ENCODE data around the gene PM20D2. TPM values are rescaled to one million over a fixed set of nuclear protein-coding genes. Genes with fewer than 3 reads are reported as not detected.

The PM20D2 gene
- total RNA-seq, 1 experiment from 2014 or later: 26.8 TPM

- no peaks in the 10 kb centered on the region for H3K27me3 Mint-ChIP-seq (ENCODE audit: insufficient read depth, unreplicated experiment)
- H3K4me1 ChIP-seq: no peaks in the 10 kb centered on the region
- no peak overlapping the region for H3K27ac Mint-ChIP-seq (ENCODE audit: unreplicated experiment)
- no peaks in the 10 kb centered on the region for H3K9me3 ChIP-seq
- no peak overlapping the region for H3K4me3 ChIP-seq (ENCODE audit: low read depth, low read length)
- H3K36me3 Mint-ChIP-seq (ENCODE audit: insufficient read depth, unreplicated experiment): peaks cover 29% of the 10 kb centered on the region
- intact Hi-C loops (cut with micrococcal nuclease; ENCODE audit: unreplicated experiment): loop anchor here (1.0 kb wide), 1 partner anchor 81 kb away; no protein-coding TSS in a partner anchor
- no peak overlapping the region for H3K4me3 Mint-ChIP-seq (ENCODE audit: unreplicated experiment)
- ChIA-PET CTCF (no interaction called here), POLR2A (no interaction called here)
- peak in 1 of 2 experiments; percentile 8 for DNase-seq
- H3K27me3 ChIP-seq (replicated peaks; ENCODE audit: control insufficient read depth, insufficient read depth, low read length): no peaks in the 10 kb centered on the region
- no peaks in the 10 kb centered on the region for H3K9me3 Mint-ChIP-seq (ENCODE audit: unreplicated experiment)
- TF ChIP-seq CTCF (IDR thresholded peaks at IDR 0.05; ENCODE audit: insufficient read depth in 1 of 2, low read depth in 1 of 2, low read length in 1 of 2, severe bottlenecking in 1 of 2, unreplicated experiment in 1 of 2): no peak
- H3K36me3 ChIP-seq (ENCODE audit: control insufficient read depth, insufficient read depth, low read length): no peaks in the 10 kb centered on the region; the same call in 1 of the 2 replicates
- BruUV-seq (replicated peaks): no TSS peak
- H3K4me1 Mint-ChIP-seq (ENCODE audit: low read depth, unreplicated experiment): no peaks in the 10 kb centered on the region
Measured at GRCh38 chr6:89161326-89162046, 15.6 kb downstream of the PM20D2 start.

- H3K27me3 ChIP-seq (replicated peaks; ENCODE audit: control insufficient read depth, insufficient read depth, low read length): no peaks in the 10 kb centered on the region
- no peak for TF ChIP-seq CTCF (IDR thresholded peaks at IDR 0.05; ENCODE audit: insufficient read depth in 1 of 2, low read depth in 1 of 2, low read length in 1 of 2, severe bottlenecking in 1 of 2, unreplicated experiment in 1 of 2)
- no peak for DNase-seq
- intact Hi-C loops (cut with micrococcal nuclease; ENCODE audit: unreplicated experiment): no loop called here
- no peaks in the 10 kb centered on the region for H3K9me3 Mint-ChIP-seq (ENCODE audit: unreplicated experiment)
- H3K9me3 ChIP-seq: no peaks in the 10 kb centered on the region
- no peaks in the 10 kb centered on the region for H3K4me1 Mint-ChIP-seq (ENCODE audit: low read depth, unreplicated experiment)
- H3K36me3 Mint-ChIP-seq (ENCODE audit: insufficient read depth, unreplicated experiment): peaks cover 29% of the 10 kb centered on the region
- no peak overlapping the region for H3K4me3 Mint-ChIP-seq (ENCODE audit: unreplicated experiment)
- no peak overlapping the region for H3K4me3 ChIP-seq (ENCODE audit: low read depth, low read length)
- no peak overlapping the region for H3K27ac Mint-ChIP-seq (ENCODE audit: unreplicated experiment)
- BruUV-seq (replicated peaks): no TSS peak
- ChIA-PET POLR2A (no interaction called here), CTCF (no interaction called here)
- H3K36me3 ChIP-seq (ENCODE audit: control insufficient read depth, insufficient read depth, low read length): no peaks in the 10 kb centered on the region; the same call in 1 of the 2 replicates
- no peaks in the 10 kb centered on the region for H3K4me1 ChIP-seq
- H3K27me3 Mint-ChIP-seq (ENCODE audit: insufficient read depth, unreplicated experiment): no peaks in the 10 kb centered on the region
Measured at GRCh38 chr6:89162047-89162371, 16.2 kb downstream of the PM20D2 start.

GRCh38 chr6:89172131-89172530 is 26.3 kb downstream of the PM20D2 start:
- no peaks in the 10 kb centered on the region for H3K36me3 Mint-ChIP-seq (ENCODE audit: insufficient read depth, unreplicated experiment)
- H3K4me1 Mint-ChIP-seq (ENCODE audit: low read depth, unreplicated experiment): no peaks in the 10 kb centered on the region
- no peak overlapping the region for H3K27ac Mint-ChIP-seq (ENCODE audit: unreplicated experiment)
- Histone ChIP-seq H3K9me3 (no peaks in the 10 kb centered on the region), H3K4me1 (no peaks in the 10 kb centered on the region), H3K4me3 (ENCODE audit: low read depth, low read length) (no peak overlapping the region), H3K36me3 (ENCODE audit: control insufficient read depth, insufficient read depth, low read length) (no peaks in the 10 kb centered on the region), H3K27me3 (replicated peaks; ENCODE audit: control insufficient read depth, insufficient read depth, low read length) (no peaks in the 10 kb centered on the region)
- ChIA-PET CTCF (interaction anchor here (0.8 kb wide), 1 partner anchor 71 kb away, joined by 3 read pairs; no protein-coding TSS in a partner anchor), POLR2A (no interaction called here)
- intact Hi-C loops (cut with micrococcal nuclease; ENCODE audit: unreplicated experiment): no loop called here
- no peak for DNase-seq
- BruUV-seq (replicated peaks): no TSS peak
- no peak for TF ChIP-seq CTCF (IDR thresholded peaks at IDR 0.05; ENCODE audit: insufficient read depth in 1 of 2, low read depth in 1 of 2, low read length in 1 of 2, severe bottlenecking in 1 of 2, unreplicated experiment in 1 of 2)
- H3K4me3 Mint-ChIP-seq (ENCODE audit: unreplicated experiment): no peak overlapping the region
- H3K9me3 Mint-ChIP-seq (ENCODE audit: unreplicated experiment): no peaks in the 10 kb centered on the region
- H3K27me3 Mint-ChIP-seq (ENCODE audit: insufficient read depth, unreplicated experiment): no peaks in the 10 kb centered on the region
